Left forelimb (tissue), 1 donor: ENCODE results near the gene KCNQ2.

Source experiments
- DNase-seq: peaks from one replicate; pipeline ENCODE4 v3.0.0-alpha.2; 2018; ENCODE audit warnings: low spot score

KCNQ2 gene

GRCh38 chr20:63417097-63417737 is 55.2 kb downstream of the KCNQ2 start:
- no peak for DNase-seq

DNA sequence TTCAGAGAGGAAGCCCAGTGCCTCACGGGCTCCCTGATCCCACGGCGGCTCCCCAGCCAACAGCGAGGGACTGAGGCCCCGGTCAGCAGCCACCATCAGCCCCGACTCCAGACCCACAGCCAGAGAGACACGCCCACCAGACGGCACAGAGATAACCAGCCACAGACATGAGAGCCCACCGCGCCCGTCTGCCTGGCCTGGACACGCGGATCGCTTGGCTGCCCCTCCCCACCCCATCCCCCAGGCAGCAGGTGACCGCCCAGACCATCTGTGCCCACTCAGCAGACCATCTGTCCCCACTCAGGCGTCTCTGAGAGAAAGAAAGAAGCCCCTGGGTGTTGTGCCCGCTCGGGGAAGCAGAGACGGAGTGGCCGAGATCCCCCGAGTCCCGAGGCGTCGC is 55.8 kb downstream of the KCNQ2 start:
- no peak for DNase-seq

GRCh38 chr20:63415647-63416391 is 56.6 kb downstream of the KCNQ2 start:
- DNase-seq: no peak

- no peak for DNase-seq
Observed at GRCh38 chr20:63414720-63415430, 57.6 kb downstream of the KCNQ2 start.

DNA sequence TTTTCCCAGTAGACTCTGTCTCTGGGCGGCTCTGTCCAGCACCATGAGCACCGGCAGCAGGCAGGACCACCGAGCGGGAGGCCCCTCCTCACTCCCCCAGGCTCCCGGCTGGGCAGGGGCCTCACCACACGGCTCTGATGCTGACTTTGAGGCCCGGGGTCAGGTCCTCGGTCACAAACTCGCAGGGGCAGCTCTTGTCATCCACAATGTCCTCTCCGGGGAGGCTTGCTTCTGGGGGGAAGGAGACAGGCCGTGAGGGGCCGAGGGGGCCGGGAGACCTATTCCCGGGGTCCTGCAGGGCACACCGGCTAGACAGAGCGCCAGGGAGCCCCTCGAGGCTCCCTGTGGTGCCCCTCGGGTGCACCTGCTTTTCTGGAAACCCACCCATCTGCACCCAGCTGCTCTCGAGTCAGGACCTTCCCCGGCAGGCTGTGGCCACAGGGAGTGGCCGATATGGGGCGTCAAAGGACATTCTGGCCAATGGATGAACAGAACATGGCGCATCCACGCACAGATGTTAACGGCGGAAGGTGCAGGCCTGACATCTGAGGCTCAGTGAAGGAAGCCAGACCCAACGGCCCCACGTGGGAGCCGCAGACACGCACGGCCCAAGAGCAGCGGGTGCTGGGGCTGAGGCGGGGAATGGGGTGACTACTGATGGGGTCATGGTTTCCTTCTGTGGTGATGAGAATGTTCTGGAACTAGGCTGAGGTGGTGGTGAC is 58.3 kb downstream of the KCNQ2 start:
- no peak for DNase-seq

GRCh38 chr20:63413323-63413722 is 59.1 kb downstream of the KCNQ2 start:
- no peak for DNase-seq

DNA sequence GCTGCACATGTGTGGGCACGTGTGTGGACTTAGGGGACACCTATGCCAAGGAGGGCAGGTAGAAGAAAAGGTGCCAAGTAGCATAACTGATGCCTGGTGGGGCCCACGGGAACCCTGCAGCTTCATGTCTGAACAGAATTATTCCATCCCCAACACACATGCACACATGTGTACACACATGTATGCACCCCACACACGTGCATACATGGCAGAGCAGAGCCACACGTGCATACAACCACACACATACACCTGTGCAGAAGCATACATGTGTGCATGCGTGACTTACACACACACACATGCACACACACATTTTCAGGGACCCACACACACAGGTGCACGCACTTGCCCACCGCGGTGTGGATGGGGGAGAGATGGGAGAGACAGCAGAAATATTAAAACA is 59.6 kb downstream of the KCNQ2 start:
- DNase-seq: no peak

- no peak for DNase-seq
Observed at GRCh38 chr20:63411898-63412631, 60.4 kb downstream of the KCNQ2 start.

DNA sequence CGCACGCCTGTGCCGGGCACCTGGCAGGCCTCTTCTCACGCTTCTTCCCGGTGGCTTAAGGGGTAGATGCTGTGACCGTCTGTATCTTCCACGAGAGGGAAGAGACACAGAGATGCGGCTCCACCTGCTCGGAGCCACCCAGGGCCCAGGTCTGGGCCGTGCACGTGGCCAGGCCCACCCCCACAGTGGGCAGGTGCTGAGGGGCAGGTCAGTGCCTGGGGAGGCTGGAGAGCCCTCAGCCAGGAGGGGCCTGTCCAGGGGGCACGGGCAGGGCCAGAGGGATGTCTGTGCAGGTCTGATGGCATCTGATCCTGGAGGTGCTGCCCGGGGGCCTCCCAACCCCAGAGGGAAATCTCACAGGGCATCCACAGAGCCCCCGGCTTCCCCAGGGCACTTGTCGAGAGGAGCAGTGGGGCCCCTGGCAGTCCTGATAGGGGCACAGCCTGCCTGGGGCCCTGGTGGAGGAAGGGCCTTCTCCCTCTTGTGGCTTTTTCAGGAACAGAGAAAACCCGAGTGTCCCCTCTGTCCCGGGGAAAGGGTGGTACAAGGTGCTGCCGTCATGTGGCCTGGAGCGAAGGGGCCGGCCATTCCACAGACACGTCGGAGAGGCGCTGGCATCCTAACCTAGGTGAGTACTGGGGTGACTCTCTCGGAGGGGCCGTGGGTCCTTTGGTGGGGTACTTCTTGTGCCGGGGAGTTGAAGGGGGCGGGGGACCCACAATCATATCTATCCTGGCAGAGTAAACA is 61.1 kb downstream of the KCNQ2 start:
- no peak for DNase-seq

DNA sequence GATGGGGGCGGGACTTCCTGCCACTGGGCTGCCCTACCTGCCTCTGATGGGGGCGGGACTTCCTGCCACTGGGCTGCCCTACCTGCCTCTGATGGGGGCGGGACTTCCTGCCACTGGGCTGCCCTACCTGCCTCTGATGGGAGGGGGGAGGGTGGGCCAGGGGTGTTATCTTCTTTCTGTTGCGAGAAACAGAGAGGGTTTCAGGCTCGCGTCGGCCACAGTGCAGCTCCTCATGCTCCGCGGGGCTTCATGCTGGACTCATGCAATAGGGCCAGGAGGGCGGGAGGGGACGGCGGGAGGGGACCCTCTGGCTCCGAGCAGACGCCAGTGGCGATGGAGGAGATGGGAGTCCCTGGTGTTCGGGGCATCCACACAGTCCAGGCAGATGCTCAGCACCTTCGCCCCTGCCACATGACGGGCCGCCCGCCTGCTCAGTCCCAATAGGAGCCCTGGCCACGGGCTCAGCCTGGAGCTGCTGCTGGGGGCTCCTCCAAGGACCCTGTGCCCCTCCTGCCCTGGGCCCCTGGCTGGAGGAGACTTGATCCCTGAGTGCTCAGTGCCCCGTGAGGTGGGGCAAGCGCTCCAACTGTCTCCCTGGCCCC is 62.5 kb downstream of the KCNQ2 start:
- DNase-seq: no peak

GRCh38 chr20:63409066-63409833 is 63.2 kb downstream of the KCNQ2 start:
- DNase-seq: no peak

GRCh38 chr20:63408684-63409046 is 63.8 kb downstream of the KCNQ2 start:
- no peak for DNase-seq

DNA sequence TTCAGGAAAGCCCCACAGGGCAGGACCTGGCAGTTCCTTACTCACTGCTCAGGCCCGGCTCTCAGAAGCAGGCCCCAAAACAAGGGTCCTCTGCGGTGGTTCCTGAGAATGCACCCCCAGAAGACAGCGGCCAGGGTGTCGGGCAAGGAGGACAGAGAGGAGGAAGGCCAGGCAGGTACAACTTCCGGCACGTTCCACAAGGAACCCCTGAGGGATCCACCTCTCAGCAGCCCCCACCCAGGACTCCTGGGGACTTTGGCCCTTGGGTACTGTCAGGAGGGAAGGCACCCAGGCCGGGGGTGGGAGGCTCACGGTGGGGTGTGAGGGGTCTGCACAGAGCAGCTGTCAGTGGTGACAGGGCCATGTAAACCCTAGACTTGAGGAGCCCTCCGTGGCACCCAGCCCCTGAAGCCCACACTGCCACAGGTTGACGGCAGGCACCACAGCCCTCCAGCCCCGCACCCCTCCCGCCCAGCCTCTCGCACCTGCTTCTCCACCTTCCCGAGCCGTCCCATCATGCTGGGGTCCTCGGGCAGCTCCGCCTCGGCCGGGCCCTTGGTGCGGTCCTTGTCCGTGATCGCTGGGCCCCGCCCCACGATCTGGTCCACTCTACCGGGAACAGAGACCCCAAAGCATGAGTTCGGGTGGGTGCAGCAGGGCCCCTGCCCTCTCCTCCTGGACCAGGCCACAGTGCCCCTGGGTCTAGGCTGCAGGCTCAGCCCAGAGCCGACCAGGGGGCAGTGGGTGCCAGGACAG is 64.3 kb downstream of the KCNQ2 start:
- DNase-seq: no peak

DNA sequence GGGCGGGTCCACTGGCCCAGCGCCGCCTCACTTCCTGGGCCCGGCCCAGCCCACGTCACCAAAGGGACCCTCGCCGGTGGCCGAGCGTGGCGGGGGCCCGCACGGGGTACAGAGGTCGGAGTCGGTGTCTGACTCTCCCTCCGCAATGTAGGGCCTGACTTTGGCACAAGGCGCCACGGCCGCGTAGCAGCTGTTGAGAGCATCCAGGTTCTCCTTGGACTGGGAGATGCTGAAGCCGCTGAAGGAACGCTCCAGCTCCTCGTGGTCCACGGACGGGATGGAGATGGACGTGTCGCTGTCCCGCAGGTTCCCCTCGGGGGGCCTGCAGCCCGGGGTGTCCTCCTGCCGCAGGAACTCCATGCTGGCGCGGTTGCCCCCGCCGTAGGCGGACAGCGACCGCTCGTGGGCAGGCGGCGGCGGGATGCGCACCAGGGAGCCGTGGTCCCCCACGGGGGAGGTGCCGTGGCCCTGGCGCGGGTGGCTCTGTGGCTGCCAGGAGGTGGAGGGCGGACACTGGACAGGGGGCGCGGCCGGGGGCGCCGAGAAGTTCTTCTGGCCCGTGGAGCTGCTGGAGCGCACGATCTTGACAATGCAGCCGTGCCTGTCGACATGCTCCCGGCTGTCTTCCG is 65.7 kb downstream of the KCNQ2 start:
- DNase-seq: no peak

GRCh38 chr20:63406011-63406410 is 66.4 kb downstream of the KCNQ2 start:
- no peak for DNase-seq

DNA sequence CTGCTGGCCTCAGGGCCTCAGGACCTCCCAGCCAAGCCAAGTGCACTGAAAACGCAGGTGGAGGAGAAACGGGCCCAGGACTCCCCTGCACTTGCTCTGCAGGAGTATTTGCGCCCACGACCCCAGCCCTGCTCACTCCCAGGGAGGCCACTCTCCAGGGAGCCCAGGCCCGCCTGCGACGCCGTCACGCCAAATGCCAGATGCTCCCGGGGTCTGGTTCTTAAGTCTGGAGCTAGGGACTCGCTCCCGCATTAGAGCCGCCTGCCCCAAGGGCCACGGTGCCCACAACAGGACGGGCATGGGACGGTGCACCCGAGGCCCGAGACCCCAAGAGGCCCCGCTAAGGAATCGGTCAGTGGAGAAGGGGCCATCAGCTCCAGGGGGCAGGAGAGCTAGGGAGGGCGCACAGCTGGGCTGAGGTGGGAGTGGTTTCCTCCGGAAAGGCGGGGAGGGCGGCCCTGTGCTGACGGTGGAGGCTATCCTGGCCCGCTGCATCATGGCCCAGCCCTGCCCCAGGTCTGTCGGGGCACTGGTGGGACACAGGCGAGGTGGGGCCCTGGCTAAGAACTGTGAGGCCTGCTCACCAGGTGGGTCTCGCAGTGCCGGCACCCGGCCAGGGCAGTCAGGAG is 67.2 kb downstream of the KCNQ2 start:
- no peak for DNase-seq

DNA sequence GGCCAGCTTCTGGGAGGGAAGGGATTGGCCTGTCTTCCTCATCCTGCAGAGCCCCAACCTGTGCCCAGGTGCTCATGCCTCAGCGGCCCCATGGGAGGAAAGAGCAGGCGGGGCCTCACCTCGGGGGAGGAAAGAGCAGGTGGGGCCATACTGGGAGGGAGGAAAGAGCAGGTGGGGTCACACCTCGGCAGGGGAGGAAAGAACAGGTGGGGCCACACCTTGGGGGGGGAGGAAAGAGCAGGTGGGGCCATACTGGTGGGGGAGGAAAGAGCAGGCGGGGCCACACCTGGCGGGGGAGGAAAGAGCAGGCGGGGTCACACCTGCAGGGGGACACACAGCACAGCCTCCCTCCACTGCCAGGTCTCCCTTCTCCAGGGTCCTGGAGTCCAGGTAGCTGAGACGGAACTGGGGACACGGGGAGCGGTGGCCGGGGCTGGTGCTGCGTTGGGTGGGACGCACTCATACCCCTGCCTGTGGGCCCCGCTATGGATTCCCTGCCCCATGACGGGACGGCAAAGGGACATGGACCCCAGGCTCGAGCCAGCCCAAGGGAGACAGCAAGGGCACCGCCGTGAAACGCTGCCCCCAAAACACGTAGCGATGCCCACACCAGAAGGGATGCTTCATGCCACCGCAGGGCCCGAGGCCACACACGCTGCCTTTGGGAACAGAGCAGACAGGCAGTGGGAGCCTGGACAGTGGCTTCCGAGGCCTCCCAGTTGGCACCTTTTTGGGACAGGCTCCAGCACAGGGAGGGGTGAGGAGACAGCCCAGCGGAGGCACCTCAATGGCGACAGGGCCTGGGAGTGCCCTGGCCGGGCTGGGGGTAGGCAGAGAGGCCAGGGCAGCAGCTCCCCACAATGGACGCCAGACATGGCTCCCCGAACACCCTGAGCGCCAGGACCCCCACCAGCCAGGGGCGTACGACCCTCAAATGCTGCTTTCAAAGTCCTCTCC is 68.0 kb downstream of the KCNQ2 start:
- no peak for DNase-seq
